ENCODE data around the gene ZNF652.

DNA sequence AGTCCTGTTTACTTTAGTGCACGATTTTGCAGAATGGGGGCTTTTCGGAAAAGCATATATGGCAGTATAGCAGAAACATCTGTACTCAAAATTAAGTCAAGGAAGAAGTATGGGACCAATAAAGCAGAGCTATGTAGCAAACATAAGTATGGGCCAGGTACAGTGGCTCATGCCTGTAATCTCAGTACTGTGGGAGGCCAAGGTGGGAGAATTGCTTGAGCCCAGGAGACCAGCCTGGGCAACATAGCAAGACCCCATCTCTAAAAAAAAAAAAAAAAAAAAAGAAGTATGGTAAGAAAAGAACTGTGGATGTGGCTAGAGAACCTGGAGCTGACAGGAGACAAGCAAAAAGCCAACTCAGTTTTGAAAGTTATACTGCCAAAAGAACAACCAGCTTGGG lies 36.1 kb downstream of the ZNF652 start:
- TF ChIP-seq GATA2 (IDR thresholded peaks at IDR 0.05; ENCODE audit: low read depth, low read length) (no peak), GATA3 (IDR thresholded peaks at IDR 0.05; ENCODE audit: low read depth, low read length) (no peak)
